IMR-90 (cell line): ENCODE results near the gene SUSD6. TPM values are rescaled to one million over a fixed set of nuclear protein-coding genes. Genes with fewer than 3 reads are reported as not detected.

Experiments used
- ATAC-seq: fragments of 200-7000 bp; cut with Tn5 transposase; 2 replicates; pipeline ENCODE4 v1.9.1; 2020; ENCODE audit warnings: low read depth, mild to moderate bottlenecking, moderate library complexity
- BruUV-seq: library from RNA; stranded (reverse); fragments of 400-500 nt; replicated peaks from 2 replicates; lab custom pipeline; 2021; lab: Mats Ljungman, UMichigan
- CTCF ChIA-PET: fragments of 300-600 bp; formaldehyde crosslinking; extraction: SDS; loops from one replicate; lab custom pipeline; 2021; ENCODE audit warnings: antibody characterized with exemption; lab: Yijun Ruan, JAX
- POLR2A ChIA-PET: fragments of 300-600 bp; sonication (Branson Sonifier 250); formaldehyde crosslinking; loops from one replicate; lab custom pipeline; 2022; ENCODE audit warnings: antibody characterized with exemption; ENCODE audit not compliant: unreplicated experiment; lab: Charles Lee
- DNase-seq: peaks from one replicate; pipeline ENCODE4 v3.0.0; 2013
- H2AFZ ChIP-seq: replicated peaks from 2 replicates; pipeline ENCODE3; 2013; ENCODE audit warnings: low read length, mild to moderate bottlenecking; ENCODE audit not compliant: poor library complexity
- H2AK5ac ChIP-seq: 2 replicates; pipeline ENCODE4 v1.6.1; 2013; ENCODE audit warnings: low read depth, low read length, inconsistent platforms
- H2AK9ac ChIP-seq: replicated peaks from 2 replicates; pipeline ENCODE3; 2013; ENCODE audit warnings: mild to moderate bottlenecking, low read depth, low read length, moderate library complexity; ENCODE audit not compliant: poor library complexity
- H2BK120ac ChIP-seq: 2 replicates; pipeline ENCODE4 v1.6.1; 2013; ENCODE audit warnings: low read depth, low read length, inconsistent platforms
- H2BK15ac ChIP-seq: 3 replicates; pipeline ENCODE4 v1.6.1; 2013; ENCODE audit warnings: low read depth, low read length, inconsistent platforms
- H2BK20ac ChIP-seq: 2 replicates; pipeline ENCODE4 v1.6.1; 2013; ENCODE audit warnings: low read depth, mild to moderate bottlenecking, inconsistent platforms, low read length, moderate library complexity
- H2BK5ac ChIP-seq: 2 replicates; pipeline ENCODE4 v1.6.1; 2013; ENCODE audit warnings: mild to moderate bottlenecking, low read depth, low read length, inconsistent platforms; ENCODE audit not compliant: poor library complexity, severe bottlenecking
- H3K14ac ChIP-seq: replicated peaks from 2 replicates; pipeline ENCODE4 v1.6.1; 2013; ENCODE audit warnings: low read depth, low read length, inconsistent platforms
- H3K18ac ChIP-seq: 2 replicates; pipeline ENCODE4 v1.6.1; 2013; ENCODE audit warnings: low read depth, low read length, control low read depth
- H3K23ac ChIP-seq: 2 replicates; pipeline ENCODE4 v1.6.1; 2013; ENCODE audit warnings: low read depth, low read length, inconsistent platforms
- H3K27ac ChIP-seq: 2 replicates; pipeline ENCODE4 v1.5.1; 2013; ENCODE audit warnings: mild to moderate bottlenecking, control low read depth, low read length; ENCODE audit not compliant: insufficient read depth
- H3K27me3 ChIP-seq: 2 replicates; pipeline ENCODE4 v1.6.1; 2013; ENCODE audit warnings: low read length; ENCODE audit not compliant: control insufficient read depth, insufficient read depth
- H3K36me3 ChIP-seq: 2 replicates; pipeline ENCODE4 v1.6.1; 2013; ENCODE audit warnings: low read length, mixed read lengths; ENCODE audit not compliant: control insufficient read depth, insufficient read depth
- H3K4ac ChIP-seq: 2 replicates; pipeline ENCODE4 v1.6.1; 2013; ENCODE audit warnings: low read depth, low read length, inconsistent platforms
- H3K4me1 ChIP-seq: 2 replicates; pipeline ENCODE4 v1.6.1; 2013; ENCODE audit warnings: low read length, mixed read lengths; ENCODE audit not compliant: control insufficient read depth, insufficient read depth
- H3K4me2 ChIP-seq: 2 replicates; pipeline ENCODE4 v1.6.1; 2013; ENCODE audit warnings: low read depth, mild to moderate bottlenecking, control low read depth, low read length, moderate library complexity
- H3K4me3 ChIP-seq: 2 replicates; pipeline ENCODE4 v1.5.1; 2013; ENCODE audit warnings: low read depth, mild to moderate bottlenecking, control low read depth, low read length, moderate library complexity; ENCODE audit not compliant: insufficient read depth
- H3K56ac ChIP-seq: 2 replicates; pipeline ENCODE4 v1.6.1; 2013; ENCODE audit warnings: low read length, inconsistent platforms; ENCODE audit not compliant: insufficient read depth; ENCODE audit errors: extremely low read depth
- H3K79me1 ChIP-seq, 2 experiments: 2 replicates each; pipeline ENCODE4 v1.6.1; 2013; ENCODE audit warnings: low read length in 2 of 2, inconsistent platforms in 1 of 2, low read depth in 1 of 2
- H3K9ac ChIP-seq: 2 replicates; pipeline ENCODE4 v1.6.1; 2013; ENCODE audit warnings: low read depth, low read length, control low read depth
- H3K9me1 ChIP-seq: 2 replicates; pipeline ENCODE4 v1.6.1; 2013; ENCODE audit warnings: low read length, inconsistent platforms; ENCODE audit not compliant: insufficient read depth
- H3K9me3 ChIP-seq: 2 replicates; pipeline ENCODE4 v1.6.1; 2013; ENCODE audit warnings: low read length; ENCODE audit not compliant: control insufficient read depth, insufficient read depth
- H4K20me1 ChIP-seq: 2 replicates; pipeline ENCODE4 v1.6.1; 2013; ENCODE audit warnings: low read length, inconsistent platforms; ENCODE audit not compliant: insufficient read depth
- H4K5ac ChIP-seq: 2 replicates; pipeline ENCODE4 v1.6.1; 2013; ENCODE audit warnings: mild to moderate bottlenecking, low read depth, low read length, control low read depth
- H4K8ac ChIP-seq, 2 experiments: 2 replicates each; pipeline ENCODE4 v1.6.1; 2013; ENCODE audit warnings: low read depth in 2 of 2, low read length in 2 of 2, control low read depth in 1 of 2, inconsistent platforms in 1 of 2
- H4K91ac ChIP-seq: 2 replicates; pipeline ENCODE4 v1.6.1; 2013; ENCODE audit warnings: low read depth, low read length, inconsistent platforms; ENCODE audit not compliant: insufficient read depth
- BHLHE40 ChIP-seq: fragments of 150-350 bp; IDR thresholded peaks from 2 replicates; pipeline ENCODE4 v1.6.1; 2016; ENCODE audit warnings: mild to moderate bottlenecking, low read depth, low read length
- CEBPB ChIP-seq: IDR thresholded peaks from 2 replicates; pipeline ENCODE4 v1.6.1; 2012; ENCODE audit warnings: low read depth, low read length, improper control_type of control experiment
- CHD1 ChIP-seq: IDR thresholded peaks from 2 replicates; pipeline ENCODE4 v1.6.1; 2012; ENCODE audit warnings: low read depth, low read length, improper control_type of control experiment
- ELK1 ChIP-seq: fragments of 150-350 bp; IDR thresholded peaks from 2 replicates; pipeline ENCODE4 v1.6.1; 2016; ENCODE audit warnings: low read depth, mild to moderate bottlenecking, low read length, moderate library complexity, borderline replicate concordance
- FOS ChIP-seq: fragments of 150-350 bp; IDR thresholded peaks from 2 replicates; pipeline ENCODE4 v1.6.1; 2016; ENCODE audit warnings: low read depth, low read length
- MAFK ChIP-seq: IDR thresholded peaks from 2 replicates; pipeline ENCODE4 v1.6.1; 2012; ENCODE audit warnings: low read depth, low read length, improper control_type of control experiment
- MAZ ChIP-seq: IDR thresholded peaks from 2 replicates; pipeline ENCODE4 v1.6.1; 2012; ENCODE audit warnings: low read depth, mild to moderate bottlenecking, low read length, improper control_type of control experiment, moderate library complexity, borderline replicate concordance
- MXI1 ChIP-seq: IDR thresholded peaks from 2 replicates; pipeline ENCODE4 v1.6.1; 2012; ENCODE audit warnings: low read depth, mild to moderate bottlenecking, low read length, moderate library complexity, borderline replicate concordance
- NFE2L2 ChIP-seq: fragments of 150-350 bp; IDR thresholded peaks from 2 replicates; pipeline ENCODE4 v1.6.1; 2016; ENCODE audit warnings: low read depth, mild to moderate bottlenecking, low read length
- POLR2A ChIP-seq: IDR thresholded peaks from 2 replicates; pipeline ENCODE4 v1.6.1; 2012; ENCODE audit warnings: mild to moderate bottlenecking, low read depth, low read length
- RAD21 ChIP-seq: IDR thresholded peaks from 2 replicates; pipeline ENCODE4 v1.6.1; 2012; ENCODE audit warnings: low read length, improper control_type of control experiment
- RCOR1 ChIP-seq: IDR thresholded peaks from 2 replicates; pipeline ENCODE4 v1.6.1; 2012; ENCODE audit warnings: mild to moderate bottlenecking, low read length, improper control_type of control experiment; ENCODE audit not compliant: insufficient replicate concordance
- RFX5 ChIP-seq: IDR thresholded peaks from 2 replicates; pipeline ENCODE4 v1.8.0; 2012; ENCODE audit warnings: low read depth, mild to moderate bottlenecking, low read length, moderate library complexity
- SMC3 ChIP-seq: fragments of 150-350 bp; IDR thresholded peaks from 2 replicates; pipeline ENCODE4 v1.6.1; 2016; ENCODE audit warnings: low read depth, mild to moderate bottlenecking, antibody characterized with exemption, low read length, moderate library complexity
- USF2 ChIP-seq: fragments of 150-350 bp; IDR thresholded peaks from 2 replicates; pipeline ENCODE4 v1.6.1; 2017; ENCODE audit warnings: mild to moderate bottlenecking, antibody characterized with exemption, low read length, low read depth
- WGBS, 2 experiments: methylation state at CpG; one replicate each; pipeline versions ENCODE4 v1.1.5 to v1.1.7; 2013; ENCODE audit warnings: missing lambda C conversion rate in 2 of 2; ENCODE audit not compliant: insufficient read length in 1 of 2; ENCODE audit errors: extremely low coverage in 2 of 2; 5-methylcytosine and 5-hydroxymethylcytosine counted together
- dilution Hi-C: fragments of 300-500 bp; cut with HindIII; formaldehyde crosslinking; loops from one replicate; pipeline ENCODE4 v1.14.3; 2018; ENCODE audit warnings: low sequenced_read_pairs; ENCODE audit not compliant: unreplicated experiment
- in situ Hi-C: fragments of 300-500 bp; cut with MboI; formaldehyde crosslinking; loops from 3 replicates; pipeline ENCODE4 v1.14.3; 2019; ENCODE audit warnings: low sequenced_read_pairs, inconsistent platforms, mixed read lengths
- intact Hi-C: fragments of 100-400 bp; cut with micrococcal nuclease; formaldehyde crosslinking; loops from 2 replicates; pipeline ENCODE4 v1.10.0; 2022
- polyA plus RNA-seq, 3 experiments: library from polyadenylated mRNA; depleted of rRNA; stranded (reverse); fragments of >200 nt; gene quantifications; 2 replicates each; pipeline ENCODE4 v1.2.3, GENCODE V29; 2012; ENCODE audit warnings: low replicate concordance in 1 of 3
- total RNA-seq: library from RNA; depleted of rRNA; stranded (reverse); fragments of >200 nt; gene quantifications from 2 replicates; pipeline ENCODE4 v1.2.3, GENCODE V29; 2012
- TF ChIP-seq, protein P1 (sequence below): conservative IDR thresholded peaks from 2 replicates; pipeline ENCODE4 v1.5.1; 2012; ENCODE audit warnings: mild to moderate bottlenecking, low read depth, low read length, improper control_type of control experiment

Gene SUSD6
- total and polyA plus RNA-seq, 2 of the 4 experiments (the other 2 are of a cell fraction), result 2.3 to 10.1 TPM

DNA sequence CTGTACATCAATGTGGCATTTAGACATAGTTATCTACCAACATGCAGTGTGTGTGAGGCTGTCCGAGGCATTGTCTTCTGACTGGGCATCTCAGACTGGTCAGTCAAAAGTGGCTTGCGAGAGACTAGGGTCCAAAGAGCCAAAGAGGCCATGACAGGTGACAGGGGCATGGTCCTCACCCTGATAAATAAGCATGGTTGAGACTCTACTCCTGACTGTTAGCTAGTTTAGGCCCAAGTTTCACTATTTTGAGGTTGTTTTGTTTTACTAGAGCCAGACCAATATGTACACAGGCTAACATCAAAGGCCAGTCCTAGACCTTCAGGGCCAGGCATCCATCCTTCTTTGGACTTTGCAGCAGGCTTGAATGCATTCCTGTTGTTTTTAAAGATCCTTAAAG, 78.6 kb downstream of the SUSD6 start:
- peaks cover 37% of the 10 kb centered on the region for H4K20me1 ChIP-seq
- H3K9me1 ChIP-seq, result peaks cover 25% of the 10 kb centered on the region
- no peak overlapping the region for H3K14ac ChIP-seq
- H2BK120ac ChIP-seq, result no peak overlapping the region
- intact Hi-C loops (no loop called here), in situ Hi-C loops (no loop called here), dilution Hi-C loops (no loop called here)
- ChIA-PET CTCF (no interaction called here), POLR2A (no interaction called here)
- H3K4ac ChIP-seq, result no peak overlapping the region
- H2AK9ac ChIP-seq, result no peak overlapping the region
- DNase-seq (no peak), ATAC-seq (no peak)
- peaks cover 14% of the 10 kb centered on the region for H3K4me1 ChIP-seq
- H3K4me3 ChIP-seq, result no peak overlapping the region
- H2BK15ac ChIP-seq, result no peak overlapping the region
- H4K91ac ChIP-seq, result no peak overlapping the region
- H3K79me1 ChIP-seq, result peaks cover 19 to 79% of the 10 kb centered on the region in 2 experiments
- BruUV-seq, result no TSS peak
- H4K8ac ChIP-seq, result no peak overlapping the region
- no peak overlapping the region for H3K27ac ChIP-seq
- no peak overlapping the region for H3K9ac ChIP-seq
- H3K36me3 ChIP-seq, result peaks cover 2% of the 10 kb centered on the region; the same call in 1 of the 2 replicates
- H3K4me2 ChIP-seq, result no peak overlapping the region
- H3K9me3 ChIP-seq, result no peaks in the 10 kb centered on the region
- no peak overlapping the region for H2BK20ac ChIP-seq
- no peak overlapping the region for H3K23ac ChIP-seq
- no peak overlapping the region for H3K18ac ChIP-seq
- H2AFZ ChIP-seq, result no peak overlapping the region
- H2AK5ac ChIP-seq, result no peak overlapping the region
- TF ChIP-seq, protein P1, sequence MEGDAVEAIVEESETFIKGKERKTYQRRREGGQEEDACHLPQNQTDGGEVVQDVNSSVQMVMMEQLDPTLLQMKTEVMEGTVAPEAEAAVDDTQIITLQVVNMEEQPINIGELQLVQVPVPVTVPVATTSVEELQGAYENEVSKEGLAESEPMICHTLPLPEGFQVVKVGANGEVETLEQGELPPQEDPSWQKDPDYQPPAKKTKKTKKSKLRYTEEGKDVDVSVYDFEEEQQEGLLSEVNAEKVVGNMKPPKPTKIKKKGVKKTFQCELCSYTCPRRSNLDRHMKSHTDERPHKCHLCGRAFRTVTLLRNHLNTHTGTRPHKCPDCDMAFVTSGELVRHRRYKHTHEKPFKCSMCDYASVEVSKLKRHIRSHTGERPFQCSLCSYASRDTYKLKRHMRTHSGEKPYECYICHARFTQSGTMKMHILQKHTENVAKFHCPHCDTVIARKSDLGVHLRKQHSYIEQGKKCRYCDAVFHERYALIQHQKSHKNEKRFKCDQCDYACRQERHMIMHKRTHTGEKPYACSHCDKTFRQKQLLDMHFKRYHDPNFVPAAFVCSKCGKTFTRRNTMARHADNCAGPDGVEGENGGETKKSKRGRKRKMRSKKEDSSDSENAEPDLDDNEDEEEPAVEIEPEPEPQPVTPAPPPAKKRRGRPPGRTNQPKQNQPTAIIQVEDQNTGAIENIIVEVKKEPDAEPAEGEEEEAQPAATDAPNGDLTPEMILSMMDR, result no peak
- TF ChIP-seq CEBPB (no peak), CHD1 (no peak), BHLHE40 (no peak), RFX5 (no peak), RCOR1 (no peak), NFE2L2 (no peak), RAD21 (no peak), MXI1 (no peak), SMC3 (no peak), MAZ (no peak), POLR2A (no peak), FOS (no peak), ELK1 (no peak), MAFK (no peak), USF2 (no peak)
- no peaks in the 10 kb centered on the region for H3K27me3 ChIP-seq
- H3K56ac ChIP-seq, result no peak overlapping the region
- 100% methylated on average over 1 of the region's 2 CpGs; no CpG with 5 or more reads in 1 of the 2 experiments for WGBS, 2 experiments
- no peak overlapping the region for H4K5ac ChIP-seq
- no peak overlapping the region for H2BK5ac ChIP-seq
